ENCODE data around the gene SBK2.

SBK2 gene

GRCh38 chr19:55484593-55485438, 52.1 kb downstream of the SBK2 start, which contains the start of gene NAT14:
NAT14 (plus strand) TSS chr19:55485188; CDS start chr19:55485709, 521 bp downstream.
- peak; percentile 37 for DNase-seq

GRCh38 chr19:55483706-55484592, 53.0 kb downstream of the SBK2 start:
- no peak for DNase-seq

GRCh38 chr19:55482967-55483705, 53.8 kb downstream of the SBK2 start:
- DNase-seq, result no peak

- no peak for DNase-seq
Measured at GRCh38 chr19:55482156-55482961, 54.6 kb downstream of the SBK2 start.

- DNase-seq, result no peak
Measured at GRCh38 chr19:55481794-55482155, 55.2 kb downstream of the SBK2 start.

- DNase-seq, result no peak
Measured at GRCh38 chr19:55481148-55481793, 55.7 kb downstream of the SBK2 start.

GRCh38 chr19:55479451-55480230, 57.3 kb downstream of the SBK2 start:
- DNase-seq, result peak; percentile 52

GRCh38 chr19:55479045-55479444, 57.9 kb downstream of the SBK2 start:
- DNase-seq, result no peak
